Activated naive CD4-positive, alpha-beta T cell treated with anti-CD3 and anti-CD28 coated beads, Interleukin-2, amount 10 ng/mL, durations not matched to agents 5 hours and 36 hours (primary cell): ENCODE results near the gene TMEM139. TPM values are rescaled to one million over a fixed set of nuclear protein-coding genes. Genes with fewer than 3 reads are reported as not detected.

Experiments used
- total RNA-seq, 2 experiments: library from RNA; stranded (reverse); gene quantifications; one replicate each; pipeline ENCODE4 v1.2.3, GENCODE V29; 2021

TMEM139 gene
- total RNA-seq, result 1 to 10 TPM in 1 of 2 experiments, under 1 TPM in 1; 0.71 to 1.6 TPM

DNA sequence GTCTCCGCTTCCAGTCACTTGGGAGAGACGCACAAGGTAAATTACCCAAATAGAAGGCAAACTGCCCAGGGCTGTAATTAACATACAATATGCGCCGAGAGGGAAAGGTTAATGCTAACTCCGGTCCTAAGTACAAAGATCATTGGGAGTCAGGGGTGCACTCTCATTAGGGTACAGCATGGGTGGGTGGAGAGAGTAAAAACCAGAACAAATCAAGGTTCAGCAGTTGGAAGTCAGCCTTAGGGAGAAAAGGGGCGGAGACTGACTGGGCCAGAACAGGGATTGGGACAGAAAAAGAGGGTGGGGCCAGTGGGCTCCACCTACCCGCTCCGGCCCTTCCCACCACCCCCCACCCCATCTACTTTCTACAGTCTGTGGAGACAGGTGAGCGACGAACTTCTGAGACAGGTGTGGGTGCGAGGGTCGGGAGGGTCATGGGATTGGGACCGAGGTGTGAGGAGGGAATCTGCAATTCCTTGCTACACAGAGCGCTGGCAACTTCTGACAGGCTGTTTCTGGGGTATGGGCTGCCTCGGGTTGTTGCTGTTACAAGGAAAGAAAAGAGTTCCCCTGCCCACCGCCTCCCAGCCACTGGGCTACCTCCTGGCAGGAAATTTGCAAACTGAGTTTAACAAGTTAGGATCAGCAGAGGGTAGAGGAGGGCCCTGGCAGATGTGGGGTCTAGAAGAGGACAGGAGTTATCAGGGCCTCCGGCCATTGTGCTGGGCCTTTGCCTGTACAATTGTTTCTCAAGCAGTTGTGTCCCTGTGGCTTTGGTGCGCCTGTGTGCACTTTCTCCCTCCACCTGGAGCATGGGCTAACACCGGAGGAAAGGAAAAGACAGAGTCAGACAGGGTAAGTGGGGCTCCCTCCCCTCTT, at the start of gene TMEM139:
TMEM139 (plus strand) TSS at position 368 of the 879 bp plus-strand sequence. CDS start 1,000 bp downstream, outside the sequence.

DNA sequence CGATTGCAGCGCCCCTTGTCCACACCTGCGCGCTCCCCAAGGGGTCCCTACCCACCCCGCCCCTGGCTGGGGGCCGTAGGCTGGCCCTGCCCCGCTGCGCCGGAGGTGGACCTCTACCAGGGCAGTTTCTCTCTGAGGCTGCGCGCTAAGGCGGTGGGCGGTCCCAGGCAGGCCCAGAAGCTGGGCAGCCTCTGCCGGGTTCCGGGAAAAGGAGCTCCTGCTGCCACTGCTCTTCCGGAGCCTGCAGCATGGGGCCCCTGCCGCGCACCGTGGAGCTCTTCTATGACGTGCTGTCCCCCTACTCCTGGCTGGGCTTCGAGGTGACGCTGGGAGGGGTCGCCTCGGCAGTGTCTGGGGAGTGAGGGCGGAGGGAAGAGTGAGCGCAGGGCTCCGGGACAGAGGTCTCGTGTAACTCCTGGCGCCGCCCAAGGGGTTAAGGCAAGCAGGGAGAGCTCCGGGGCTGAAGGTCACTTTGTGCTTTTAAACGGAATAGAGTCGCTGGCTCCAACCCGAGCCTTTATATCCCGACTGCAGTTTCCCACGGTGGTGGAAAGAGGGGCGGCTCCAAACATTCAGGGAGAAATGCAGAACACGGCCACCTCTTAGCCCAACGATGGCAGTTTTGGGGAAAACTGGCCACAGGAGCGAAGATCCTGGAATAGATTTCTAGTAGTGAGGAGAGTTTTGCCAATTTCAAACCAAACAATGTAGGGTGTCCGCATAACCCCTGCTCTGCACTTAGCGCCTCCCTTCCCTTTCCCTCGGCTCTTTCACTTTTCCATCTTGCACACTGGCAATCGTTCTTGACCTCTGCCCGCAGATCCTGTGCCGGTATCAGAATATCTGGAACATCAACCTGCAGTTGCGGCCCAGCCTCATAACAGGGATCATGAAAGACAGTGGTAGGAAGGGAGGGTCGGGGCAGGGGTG, 21.2 kb upstream of the TMEM139 start, which contains the start of gene GSTK1:
GSTK1 (plus strand) TSS at position 176 of the 930 bp plus-strand sequence; CDS start at position 249, 73 bp downstream.

DNA sequence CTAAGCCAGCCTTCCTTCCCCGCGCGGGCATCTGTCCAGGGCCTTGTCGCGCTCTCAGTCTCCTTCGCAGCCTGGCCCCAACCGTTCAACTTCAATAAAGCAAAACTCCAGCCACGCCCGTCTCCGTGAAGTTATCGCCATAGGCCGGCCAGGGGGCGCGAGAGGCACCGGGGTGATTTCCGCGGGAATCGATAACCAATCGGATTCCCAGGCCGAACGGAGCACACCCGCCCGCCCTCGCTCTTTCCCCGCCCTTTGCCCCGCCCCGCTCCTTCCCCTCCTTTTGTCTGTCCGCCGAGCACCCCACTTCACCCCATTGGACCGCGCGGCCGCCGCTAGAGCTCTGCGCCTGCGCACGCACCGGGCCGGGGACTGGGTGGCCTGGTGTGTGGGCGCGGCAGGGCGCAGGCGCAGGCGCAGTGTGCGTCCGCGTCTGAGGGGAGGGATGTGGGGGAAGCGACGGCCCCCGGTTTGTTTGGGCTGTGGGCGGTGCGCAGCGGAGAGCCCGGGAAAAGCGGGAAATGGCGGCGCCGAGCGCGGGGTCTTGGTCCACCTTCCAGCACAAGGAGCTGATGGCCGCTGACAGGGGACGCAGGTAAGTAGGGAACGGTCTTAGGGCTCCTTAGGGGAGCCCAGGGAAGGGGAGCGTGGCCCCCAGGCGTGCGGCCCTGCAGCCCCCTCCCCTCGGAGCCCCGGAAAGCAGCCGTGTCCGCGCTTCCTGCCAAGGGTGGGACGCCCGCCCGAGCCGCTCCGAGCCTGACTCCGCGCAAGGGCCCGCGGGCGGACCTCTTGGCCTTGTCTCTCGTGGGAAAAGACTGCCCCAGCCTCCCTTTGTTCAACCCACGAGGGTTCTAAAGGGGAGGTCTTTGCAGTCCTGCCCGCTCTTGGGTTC, 3.4 kb downstream of the TMEM139 start, which contains the start of gene CASP2:
CASP2 (plus strand) TSS at position 417 of the 892 bp plus-strand sequence; CDS start at position 522, 105 bp downstream.

DNA sequence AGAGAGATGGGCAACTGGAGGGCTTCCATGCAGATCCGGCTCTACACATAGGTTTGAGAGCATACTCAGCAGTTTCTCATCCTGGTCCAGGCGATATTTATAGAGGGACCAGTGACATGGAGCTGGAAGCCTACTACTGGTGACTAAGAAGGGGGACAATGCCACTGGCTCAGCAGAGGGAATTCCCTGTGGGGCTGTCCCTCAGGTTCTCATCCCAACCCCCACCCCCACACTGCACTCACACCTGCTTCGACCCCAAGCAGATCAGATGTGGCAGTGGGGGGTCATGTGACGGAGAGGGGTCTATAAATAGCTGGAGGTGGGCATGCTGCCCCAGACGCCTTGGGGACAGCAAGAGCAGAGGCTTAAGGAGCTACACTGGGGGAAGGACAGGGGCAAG, 31.0 kb downstream of the TMEM139 start, which contains the start of gene CLCN1:
CLCN1 (plus strand) TSS at position 336 of the 400 bp plus-strand sequence. CDS start 102 bp downstream, outside the sequence.

Other genes with a start within 250 kb of the TMEM139 start
- not detected for gene OR6V1, start 232.6 kb upstream of the TMEM139 start, total RNA-seq
- not detected for gene PIP, start 152.9 kb upstream of the TMEM139 start, total RNA-seq
- gene TAS2R39, start 101.5 kb upstream of the TMEM139 start, total RNA-seq, result not detected
- gene TAS2R40, start 62.9 kb upstream of the TMEM139 start, total RNA-seq, result not detected
- gene GSTK1, start 21.5 kb upstream of the TMEM139 start, total RNA-seq, result 100 to 1,000 TPM; 386 to 387 TPM
- 100 to 1,000 TPM; 118 to 119 TPM for gene CASP2, start 3.4 kb downstream of the TMEM139 start, total RNA-seq
- gene CLCN1, start 31.2 kb downstream of the TMEM139 start, total RNA-seq, result not detected
- gene FAM131B, start 77.8 kb downstream of the TMEM139 start, total RNA-seq, result under 1 TPM; 0.48 to 0.55 TPM
- gene ZYX, start 96.4 kb downstream of the TMEM139 start, total RNA-seq, result 100 to 1,000 TPM; 160 to 169 TPM
- gene EPHA1, start 123.9 kb downstream of the TMEM139 start, total RNA-seq, result 10 to 100 TPM; 13.4 to 15.8 TPM
- under 1 TPM in 1 of 2 experiments, not detected in 1; 0.23 TPM for gene TAS2R60, start 158.5 kb downstream of the TMEM139 start, total RNA-seq
- not detected for gene TAS2R41, start 192.9 kb downstream of the TMEM139 start, total RNA-seq